Activated gamma-delta T cell treated with anti-CD3 and anti-CD28 coated beads, Interleukin-2, amount 50 U/mL, for 16 hours (primary cell): ENCODE data around the gene TWF2.

Experiments
- DNase-seq: peaks from one replicate; pipeline ENCODE4 v3.0.0-alpha.2; 2020; ENCODE audit warnings: low read depth

Gene TWF2

DNA sequence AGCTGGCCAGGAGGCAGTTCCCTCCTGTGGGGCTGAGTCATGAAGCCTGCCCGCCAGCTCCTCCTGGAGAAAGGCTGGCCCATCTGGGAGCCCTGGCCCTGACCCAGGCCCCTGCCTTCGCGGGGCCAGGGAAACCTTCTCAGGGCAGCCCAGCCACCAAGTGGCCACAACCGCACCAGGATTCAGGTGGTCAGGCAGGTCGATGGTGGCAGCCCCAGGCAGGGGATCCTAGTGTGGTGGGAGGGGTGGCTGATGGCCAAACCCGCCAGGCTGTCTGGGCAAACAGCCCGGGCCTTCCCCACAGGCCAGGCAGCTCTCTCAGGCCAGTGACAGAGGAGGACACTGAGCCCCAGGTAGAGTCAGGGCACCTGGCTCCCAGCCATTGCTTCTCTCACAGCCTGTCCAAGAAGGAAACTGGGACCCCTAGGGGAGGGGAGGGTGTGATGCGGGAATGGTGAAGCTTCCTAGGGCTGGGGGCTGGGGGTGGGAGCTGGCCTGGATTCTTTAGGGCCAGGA is 1.2 kb downstream of the TWF2 start:
- no peak for DNase-seq

DNA sequence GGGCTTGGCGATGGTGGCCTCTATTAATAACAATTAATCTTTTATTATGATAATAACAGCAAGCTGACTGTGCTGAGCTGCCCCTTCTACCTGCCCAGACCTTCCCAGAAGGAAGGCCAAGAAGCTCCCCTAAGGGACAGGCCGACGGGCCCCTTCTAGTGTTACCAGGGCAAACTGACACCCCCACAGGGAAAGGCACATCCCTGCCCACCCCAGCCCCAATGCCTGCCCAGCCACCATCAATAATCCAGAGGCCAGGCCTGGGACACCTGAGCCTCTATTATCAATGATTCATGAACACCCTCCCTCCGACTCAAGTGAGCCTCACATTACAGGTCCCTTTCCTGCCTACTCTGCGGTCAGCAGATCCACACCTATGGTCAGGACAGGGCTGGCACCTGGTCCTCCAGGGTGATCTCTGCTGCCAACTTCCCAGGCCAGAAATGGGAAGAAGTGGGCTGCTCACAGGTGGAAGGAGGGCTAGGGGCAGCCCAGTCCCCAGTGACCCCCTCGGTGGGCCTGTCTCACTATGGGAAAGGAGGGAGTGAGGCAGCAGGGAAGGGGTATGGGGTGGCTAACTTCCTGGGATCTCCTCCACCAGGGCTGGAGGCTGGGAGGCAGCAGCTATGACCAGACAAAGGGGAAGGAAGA is 1.8 kb downstream of the TWF2 start:
- no peak for DNase-seq

DNA sequence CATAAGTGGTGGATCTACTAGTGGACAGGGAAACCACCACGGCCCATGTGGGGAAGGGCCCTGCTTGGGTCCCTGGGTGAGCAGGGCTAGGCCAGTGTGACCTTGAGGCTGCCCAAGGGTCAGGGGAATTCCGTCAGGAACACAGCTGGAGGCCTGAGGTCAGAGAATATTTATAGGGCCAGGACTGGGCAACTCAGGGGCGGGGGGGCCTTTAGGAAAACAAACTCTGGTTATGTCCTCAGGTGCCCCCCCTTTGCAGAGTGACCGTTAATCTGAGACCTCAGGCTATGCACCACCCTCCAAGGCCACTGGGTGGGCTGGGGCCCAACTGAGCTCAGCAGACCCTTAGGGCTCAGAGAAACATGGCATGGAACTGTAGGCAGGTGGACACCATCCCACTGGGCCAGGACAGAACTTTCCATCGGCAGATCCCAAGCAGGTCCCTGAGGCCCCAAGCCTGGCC is 2.5 kb downstream of the TWF2 start:
- no peak for DNase-seq

DNA sequence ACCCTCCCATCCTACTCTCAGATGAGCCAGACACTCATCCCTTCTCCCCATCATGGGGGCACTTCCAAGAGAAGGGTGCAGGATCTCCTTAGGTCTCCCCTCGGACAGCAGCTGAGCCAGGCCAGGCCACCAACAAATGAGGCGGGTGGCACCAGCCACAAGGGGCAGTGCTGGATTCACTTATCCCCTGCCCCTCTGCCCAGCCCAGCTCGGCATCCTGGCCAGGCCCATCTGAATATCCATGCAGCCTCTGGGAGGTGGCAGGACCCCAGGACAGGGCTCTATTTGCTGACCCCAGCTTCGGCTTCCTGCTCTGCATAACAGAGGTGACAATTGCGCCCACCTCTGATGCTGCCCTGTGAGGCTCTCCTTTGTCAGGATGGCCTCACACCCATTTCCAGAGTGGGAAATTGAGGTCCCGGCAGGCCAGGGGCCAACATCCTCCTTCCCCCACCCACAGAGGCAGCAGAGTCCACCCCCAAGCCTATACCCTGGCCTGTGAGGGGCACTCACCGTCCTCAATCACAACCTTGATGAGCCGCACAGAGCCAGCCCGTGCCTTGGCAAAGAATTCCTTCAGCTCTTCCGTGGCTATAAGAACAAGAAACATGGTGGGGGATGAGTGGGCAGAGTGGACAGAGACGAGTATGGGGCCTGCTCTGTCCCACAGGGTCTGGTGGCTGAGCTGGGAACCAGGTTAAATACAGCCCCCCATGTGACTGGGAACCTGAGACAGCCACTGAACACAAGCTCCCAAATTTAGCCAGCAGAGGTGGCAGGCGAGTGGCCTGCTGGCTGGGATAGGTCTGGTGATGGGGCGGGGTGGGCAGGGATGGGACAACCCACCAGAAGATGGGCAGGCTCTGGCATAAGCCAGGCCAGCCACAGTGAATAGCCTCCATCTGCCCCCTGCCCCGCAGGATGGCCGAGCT is 4.2 kb downstream of the TWF2 start:
- DNase-seq: no peak

DNA sequence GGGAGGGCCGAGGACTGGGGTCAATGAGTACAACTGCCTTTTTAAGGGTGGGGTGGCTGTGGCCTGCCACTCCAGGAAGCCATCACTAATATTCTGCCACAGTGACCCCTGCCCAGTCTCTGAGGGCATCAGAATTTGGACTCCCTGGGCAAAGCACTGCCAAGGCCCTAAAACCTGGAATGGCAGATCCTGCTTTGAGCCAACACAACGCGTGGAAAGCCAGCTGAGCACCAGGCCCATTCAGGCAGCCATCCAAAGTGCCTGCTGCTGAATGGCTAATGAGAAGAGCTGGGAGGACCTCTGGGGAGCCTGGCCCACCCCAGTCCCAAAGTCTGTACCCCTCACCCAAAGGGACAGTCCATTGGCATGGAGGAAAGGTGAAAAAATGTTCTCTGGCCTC is 5.0 kb downstream of the TWF2 start:
- no peak for DNase-seq

DNA sequence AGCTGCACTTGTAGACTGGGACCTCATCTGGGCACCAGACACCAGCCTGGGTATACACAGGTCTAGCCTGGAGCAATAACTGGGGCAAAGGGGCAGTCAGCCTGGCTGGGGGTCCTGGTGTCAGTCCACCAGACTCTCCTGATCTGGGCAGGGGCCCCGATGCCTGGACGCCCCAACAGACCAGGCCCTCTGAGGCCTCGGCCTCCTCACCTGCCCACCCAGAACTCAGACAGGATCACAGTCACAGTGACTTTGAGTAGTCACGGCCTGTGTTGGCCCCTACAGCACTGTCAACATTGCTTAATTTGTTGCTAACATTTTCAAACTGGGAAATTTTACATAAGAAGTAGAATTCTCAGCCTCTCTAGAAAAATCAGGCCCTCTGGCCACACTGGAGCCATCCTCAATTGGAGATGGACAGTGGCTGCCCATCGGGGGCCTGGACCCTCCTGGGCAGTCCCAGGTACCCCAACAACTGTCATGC is 5.8 kb downstream of the TWF2 start:
- DNase-seq: no peak

DNA sequence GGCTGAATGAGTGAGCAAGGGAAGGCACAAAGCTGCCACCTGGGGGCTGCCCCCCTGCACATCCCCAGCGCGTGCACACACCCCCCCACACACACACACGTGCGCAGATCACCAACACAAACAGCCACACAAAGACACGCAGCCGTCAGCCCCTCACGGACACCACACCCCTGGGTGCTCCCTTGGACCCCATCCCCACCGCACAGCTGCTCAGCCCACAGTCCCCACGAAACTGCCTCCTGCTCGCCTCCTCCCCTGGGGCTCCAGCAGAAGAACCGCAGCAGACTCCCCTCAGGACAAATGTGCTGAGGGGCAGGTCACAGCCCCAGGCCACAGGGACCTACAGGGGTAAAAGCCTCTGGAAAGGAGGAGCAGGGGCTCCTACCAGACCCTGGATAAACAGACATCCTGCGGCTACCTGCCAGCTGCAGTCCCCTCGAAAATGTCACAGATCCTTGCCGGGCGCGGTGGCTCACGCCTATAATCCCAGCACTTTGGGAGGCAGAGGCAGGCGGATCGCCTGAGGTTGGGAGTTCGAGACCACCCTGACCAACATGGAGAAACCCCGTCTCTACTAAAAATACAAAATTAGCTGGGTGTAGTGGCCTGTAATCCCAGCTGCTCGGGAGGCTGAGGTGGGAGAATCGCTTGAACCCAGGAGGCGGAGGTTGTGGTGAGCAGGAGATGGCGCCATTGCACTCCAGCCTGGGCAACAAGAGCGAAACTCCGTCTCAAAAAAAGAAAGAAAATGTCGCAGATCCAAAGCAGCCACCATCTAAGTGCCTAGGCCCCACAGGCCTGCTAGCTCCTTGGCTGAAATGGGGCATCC is 6.5 kb downstream of the TWF2 start:
- DNase-seq: no peak

DNA sequence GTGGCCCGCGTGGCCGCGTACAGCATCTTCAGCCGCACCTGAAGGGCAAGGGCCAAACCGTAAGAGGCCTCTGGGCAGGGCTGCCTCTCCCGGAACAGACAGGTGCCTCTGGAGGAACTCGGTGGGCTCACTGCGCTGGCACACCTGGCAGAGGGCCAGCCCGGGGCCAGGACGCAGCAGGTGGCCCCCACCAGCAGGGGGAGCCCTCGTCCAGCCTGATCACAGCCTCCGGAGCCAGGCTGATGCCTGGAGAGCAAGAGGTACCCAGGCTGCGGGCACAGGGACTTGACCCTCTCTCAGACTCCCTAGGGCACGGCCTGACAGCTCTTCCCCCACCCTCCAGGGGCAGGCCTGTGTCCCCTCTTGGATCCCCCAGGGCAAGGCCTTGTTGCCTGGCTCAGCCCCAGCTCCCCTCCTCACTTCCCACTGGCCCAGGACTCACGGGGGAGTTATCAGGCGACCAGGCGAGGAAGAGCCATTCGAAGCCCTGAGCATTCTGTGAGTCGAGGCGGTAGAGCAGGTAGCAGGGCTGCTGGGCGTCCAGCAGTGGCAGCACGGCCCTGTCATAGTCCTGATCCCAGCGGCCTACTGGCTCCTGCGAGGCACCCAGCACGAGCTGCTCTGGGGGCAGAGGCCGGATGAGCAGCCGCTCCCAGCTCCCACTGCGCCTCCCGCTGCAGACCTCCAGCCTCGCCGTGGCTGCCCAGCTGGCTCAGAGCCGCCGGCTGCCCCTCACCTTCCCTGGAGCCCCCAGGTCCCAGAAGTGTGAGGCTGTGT is 7.3 kb downstream of the TWF2 start:
- DNase-seq: peak; percentile 88

DNA sequence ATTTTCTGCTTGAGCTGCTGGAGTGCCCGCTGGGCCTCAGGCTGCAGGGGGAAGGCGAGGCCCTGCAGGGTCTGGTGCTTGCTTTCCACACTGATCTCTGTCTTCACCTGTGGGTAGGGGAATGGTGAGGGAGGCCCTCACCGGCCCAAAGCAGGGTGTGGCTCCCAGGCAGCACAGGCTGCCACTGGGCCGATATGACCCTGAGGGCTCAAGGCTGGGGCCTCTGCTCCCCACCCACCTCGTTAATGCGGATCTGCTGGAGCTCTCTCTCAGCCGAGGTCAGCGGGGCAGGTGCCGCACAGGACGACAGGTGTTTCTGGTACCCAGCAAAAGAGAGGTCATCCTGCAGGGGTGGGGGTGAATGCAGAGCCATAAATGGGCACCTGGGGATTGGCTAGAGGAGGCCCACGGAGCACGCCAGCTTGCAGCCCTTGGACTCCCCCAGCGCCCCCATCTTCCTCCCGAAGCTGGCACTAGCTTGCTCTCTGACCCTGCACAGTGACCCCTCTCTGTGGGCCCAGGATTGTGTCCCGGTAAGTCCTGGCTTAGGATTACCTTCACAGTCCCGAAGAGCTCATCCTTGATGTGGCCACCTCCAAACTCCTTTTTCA is 8.0 kb downstream of the TWF2 start:
- no peak for DNase-seq

DNA sequence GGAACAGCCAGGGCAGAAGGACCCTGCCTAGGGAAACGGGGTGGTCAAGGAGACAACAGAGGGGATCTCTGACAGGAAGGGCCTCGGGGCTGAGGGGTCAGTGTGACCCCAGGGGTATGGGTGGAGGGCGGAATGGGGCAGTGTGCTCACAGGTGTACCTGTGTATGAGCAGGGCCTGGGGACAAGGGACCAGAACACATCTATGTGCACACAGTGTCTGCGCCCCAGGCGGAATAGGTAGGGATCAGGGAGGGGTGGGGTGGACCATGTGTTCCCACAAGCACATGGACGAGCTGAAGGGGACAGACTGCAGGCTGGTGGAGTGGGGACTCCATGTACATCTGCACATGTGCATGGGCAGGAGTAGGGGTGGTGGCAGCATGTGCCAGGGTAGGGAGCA is 8.5 kb downstream of the TWF2 start:
- DNase-seq: no peak

DNA sequence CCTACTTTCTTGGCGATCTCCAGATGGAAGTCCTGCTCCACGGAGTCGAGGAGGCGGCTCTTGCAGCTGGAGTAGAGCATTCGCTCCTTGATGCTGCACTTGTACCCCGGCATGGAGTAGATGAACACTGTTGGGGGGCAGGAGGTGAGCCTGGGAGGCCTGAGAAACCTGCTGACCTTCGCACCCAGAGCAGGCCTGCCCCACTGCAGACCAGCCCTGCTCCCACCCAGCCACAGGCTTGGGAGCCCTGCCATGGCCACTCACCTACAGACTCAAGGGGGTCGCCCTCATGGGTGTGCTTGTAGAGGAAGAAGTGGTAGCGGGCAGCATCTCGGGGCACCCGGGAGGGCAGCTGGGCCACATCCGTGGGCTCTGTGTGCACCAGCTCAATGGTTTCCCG is 9.3 kb downstream of the TWF2 start:
- no peak for DNase-seq

DNA sequence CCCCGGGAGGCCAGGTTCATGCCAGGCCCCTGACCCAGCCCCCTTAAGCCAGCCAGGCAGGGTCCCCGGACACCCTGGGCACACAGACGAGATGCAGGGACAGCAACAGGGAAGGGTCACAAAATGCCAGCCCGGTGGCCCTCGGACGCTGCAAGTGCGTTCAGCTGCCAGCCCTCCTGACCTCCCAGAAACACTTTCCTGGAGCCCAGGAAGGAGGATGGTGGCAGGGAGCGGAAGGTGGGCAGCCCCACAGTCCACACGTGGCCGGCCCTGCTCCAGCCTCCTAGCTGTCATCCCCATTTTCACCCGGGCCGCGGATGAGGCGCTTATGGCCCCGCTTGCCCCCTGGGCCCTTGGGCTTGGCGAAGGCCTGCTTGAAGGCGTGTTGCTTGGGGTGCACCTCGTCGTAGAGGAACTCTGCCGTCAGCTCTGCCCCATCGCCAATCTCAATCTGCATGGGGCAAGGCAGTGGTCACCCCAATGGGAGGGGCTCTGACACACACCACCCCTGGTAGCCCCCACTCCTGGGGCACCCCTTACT is 10.1 kb downstream of the TWF2 start:
- DNase-seq: no peak

DNA sequence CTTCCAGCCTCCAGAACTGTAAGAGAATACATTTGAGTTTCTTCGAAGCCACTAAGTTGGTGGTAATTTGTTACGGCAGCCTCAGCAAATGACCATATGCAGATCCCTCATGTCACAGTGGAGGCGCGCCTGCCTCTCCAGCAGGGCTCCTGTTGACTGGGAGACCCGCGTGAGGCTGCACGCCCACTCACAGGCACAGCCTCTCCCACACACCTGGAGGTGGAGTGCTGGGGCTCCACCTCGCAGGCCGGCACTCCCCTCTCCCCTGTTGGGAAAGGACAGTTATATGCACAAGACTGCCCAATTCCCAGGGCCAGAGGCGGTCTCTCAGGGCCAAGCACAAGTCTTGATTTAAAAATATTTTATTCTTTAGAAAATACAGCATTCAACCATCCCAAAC is 10.7 kb downstream of the TWF2 start:
- no peak for DNase-seq

DNA sequence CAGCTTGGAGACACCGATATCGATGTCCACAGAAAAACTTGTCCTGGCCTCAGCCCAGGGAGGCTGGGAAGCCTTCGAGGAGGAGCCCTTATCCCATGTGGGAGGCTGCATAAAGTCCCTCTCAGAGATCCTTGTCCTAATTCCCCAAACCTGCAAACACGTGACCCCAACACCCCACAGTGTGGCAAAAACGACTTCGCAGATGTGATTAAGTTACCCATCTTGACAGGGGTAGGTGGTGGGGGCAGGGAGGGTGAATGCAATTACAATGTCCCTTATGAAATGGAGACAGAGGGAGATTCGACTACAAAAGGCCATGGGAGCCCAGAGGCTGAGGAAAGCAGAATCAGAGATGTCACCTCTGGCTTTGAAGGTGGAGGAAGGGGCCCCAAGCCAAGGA is 11.2 kb downstream of the TWF2 start:
- no peak for DNase-seq

DNA sequence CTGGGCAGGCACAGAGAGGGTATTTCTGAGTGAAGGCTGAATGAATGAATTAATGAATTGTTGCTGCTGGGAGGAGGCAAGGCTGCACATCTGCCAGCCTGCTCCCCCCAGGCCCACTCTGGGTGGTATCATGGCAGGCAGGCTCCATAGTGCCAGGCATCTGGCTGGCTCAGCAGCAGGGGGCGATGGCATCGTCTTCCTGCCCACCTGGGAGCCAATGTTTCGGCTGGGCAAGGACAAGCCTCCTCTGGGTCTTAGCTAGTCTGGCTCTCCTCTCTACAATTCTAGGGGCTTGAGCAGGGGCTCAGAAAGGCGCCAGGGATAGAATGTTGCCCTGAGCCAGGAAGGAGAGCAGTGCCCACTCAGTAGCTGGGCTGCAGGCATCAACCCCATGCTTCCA is 11.8 kb downstream of the TWF2 start:
- DNase-seq: no peak

DNA sequence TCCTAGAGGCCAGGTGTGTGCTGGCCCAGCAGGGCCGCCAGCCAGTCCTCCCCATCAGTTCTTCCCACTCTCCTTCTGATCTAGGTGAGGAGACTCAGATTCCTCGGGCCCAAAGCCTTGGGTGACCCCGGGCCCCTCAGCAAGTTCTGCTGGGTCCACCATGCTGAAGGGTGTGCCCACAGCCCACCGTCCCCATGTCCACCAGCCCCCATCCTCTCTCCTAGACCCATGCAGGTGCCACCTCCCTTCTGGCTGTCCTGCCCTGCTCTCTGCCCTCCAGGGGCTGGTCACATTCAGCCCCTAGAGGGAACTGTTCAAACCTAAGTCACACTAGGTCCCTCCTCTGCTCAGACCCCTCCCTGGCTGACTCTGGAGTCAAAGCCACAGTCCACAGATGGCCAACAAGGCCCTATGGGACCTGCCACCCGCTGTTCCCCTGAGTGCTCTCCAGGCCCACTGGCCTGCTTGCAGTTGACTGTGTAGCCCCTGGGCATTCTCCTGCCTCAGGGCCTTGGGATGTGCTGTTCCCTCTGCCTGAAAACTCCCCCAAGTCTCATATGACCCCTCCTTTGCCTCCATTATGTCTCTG is 12.6 kb downstream of the TWF2 start:
- no peak for DNase-seq

DNA sequence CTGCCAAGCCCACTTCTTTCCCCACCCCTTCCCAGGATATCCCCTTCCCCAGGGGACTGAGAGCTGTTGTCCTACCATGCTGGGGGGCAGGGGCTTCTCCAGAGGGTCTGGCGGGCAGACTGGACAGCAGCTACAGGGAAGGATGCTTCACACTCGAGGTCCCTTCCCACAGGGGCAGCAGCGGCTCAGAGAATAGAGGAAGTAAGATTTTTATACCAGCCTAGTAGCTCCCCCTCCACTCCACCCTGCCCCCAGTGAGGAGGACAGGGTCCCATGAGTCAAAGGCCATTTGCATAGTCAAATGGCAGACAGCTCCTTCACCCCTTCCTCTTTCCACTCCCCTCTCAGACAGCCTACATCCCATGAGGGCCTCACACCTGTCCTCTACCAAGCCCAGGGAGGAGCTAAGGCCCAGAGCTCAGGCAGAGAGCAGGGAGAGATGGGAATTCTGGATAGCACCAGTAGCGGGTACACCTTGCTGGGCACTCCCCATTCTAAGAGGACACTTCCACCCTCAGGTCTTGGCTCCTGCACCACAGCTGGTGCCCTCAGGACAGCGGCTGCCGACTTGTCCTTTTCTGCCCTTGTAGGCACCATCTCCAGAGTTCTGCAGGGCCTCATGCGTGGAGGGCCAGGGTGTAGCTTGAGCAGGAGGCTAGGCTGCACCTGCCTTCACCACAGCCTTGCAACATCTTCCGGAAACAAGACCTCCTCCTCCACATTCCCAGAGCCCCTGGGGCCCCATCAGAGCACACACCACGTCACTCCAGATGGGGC is 13.3 kb downstream of the TWF2 start, which contains the start of gene TLR9:
TSS of gene TLR9 (minus strand) at position 194 of the 777 bp plus-strand sequence. CDS start at position 78, 116 bp downstream.
- no peak for DNase-seq

DNA sequence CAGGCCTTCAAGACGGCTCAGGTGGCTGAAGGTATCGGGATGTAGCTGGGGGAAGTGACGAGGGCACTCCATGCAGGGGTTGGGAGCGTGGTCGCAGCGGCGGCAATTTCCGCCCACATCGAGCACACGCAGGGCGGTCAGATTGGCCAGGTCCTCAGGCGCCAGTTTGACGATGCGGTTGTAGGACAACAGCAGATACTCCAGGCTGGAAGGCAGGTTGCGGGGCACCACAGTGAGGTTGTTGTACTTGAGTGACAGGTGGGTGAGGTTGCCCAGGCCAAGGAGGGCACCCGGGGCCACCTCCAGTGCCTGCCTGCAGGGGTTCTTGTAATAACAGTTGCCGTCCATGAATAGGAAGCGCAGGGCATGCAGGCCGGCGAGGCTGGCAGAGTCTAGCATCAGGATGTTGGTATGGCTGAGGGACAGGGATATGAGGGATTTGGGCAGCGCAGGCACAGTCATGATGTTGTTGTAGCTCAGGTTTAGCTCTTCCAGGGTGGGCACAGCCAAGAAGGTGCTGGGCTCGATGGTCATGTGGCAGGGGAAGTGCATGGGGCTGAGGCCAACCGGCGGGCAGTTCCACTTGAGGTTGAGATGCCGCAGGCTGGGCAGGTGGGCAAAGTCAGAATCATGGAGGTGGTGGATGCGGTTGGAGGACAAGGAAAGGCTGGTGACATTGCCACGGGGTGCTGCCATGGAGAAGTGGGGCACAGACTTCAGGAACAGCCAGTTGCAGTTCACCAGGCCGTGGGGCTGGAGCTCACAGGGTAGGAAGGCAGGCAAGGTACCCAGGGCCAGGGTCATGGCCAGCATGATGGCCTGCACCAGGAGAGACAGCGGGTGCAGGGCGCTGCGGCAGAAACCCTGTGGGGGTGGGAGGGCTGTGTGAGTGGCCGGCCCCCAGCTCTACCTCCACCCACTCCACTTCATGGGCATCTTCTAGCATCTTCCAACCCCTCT is 15.2 kb downstream of the TWF2 start:
- no peak for DNase-seq
